BLaER1 (cell line): Measurements from ENCODE around the gene COL17A1.

Experiments used
- H3K27ac ChIP-seq: shearing (Covaris generic); formaldehyde crosslinking; 2 replicates; pipeline ENCODE4 v1.8.1; 2022
- H3K27me3 ChIP-seq: shearing (Covaris generic); formaldehyde crosslinking; 2 replicates; pipeline ENCODE4 v1.8.1; 2022
- H3K36me3 ChIP-seq: shearing (Covaris generic); formaldehyde crosslinking; 2 replicates; pipeline ENCODE4 v1.8.1; 2022
- H3K4me1 ChIP-seq: shearing (Covaris generic); formaldehyde crosslinking; 2 replicates; pipeline ENCODE4 v1.8.1; 2022
- H3K4me2 ChIP-seq: shearing (Covaris generic); formaldehyde crosslinking; 2 replicates; pipeline ENCODE4 v1.8.1; 2022
- H3K4me3 ChIP-seq: shearing (Covaris generic); formaldehyde crosslinking; 2 replicates; pipeline ENCODE4 v1.8.1; 2022
- H3K9ac ChIP-seq: shearing (Covaris generic); formaldehyde crosslinking; 2 replicates; pipeline ENCODE4 v1.8.1; 2022
- H3K9me3 ChIP-seq: shearing (Covaris generic); formaldehyde crosslinking; 2 replicates; pipeline ENCODE4 v1.8.1; 2022
- H4K20me1 ChIP-seq: shearing (Covaris generic); formaldehyde crosslinking; 2 replicates; pipeline ENCODE4 v1.8.1; 2022
- Cebpa-rat ChIP-seq: shearing (Covaris generic); IDR thresholded peaks from 2 replicates; pipeline ENCODE4 v1.8.1; 2022

COL17A1 gene

GRCh38 chr10:104099269-104099668 lies 13.6 kb upstream of the COL17A1 start:
- no peak overlapping the region for H3K4me3 ChIP-seq
- H4K20me1 ChIP-seq, result no peaks in the 10 kb centered on the region
- no peak overlapping the region for H3K4me2 ChIP-seq
- no peaks in the 10 kb centered on the region for H3K36me3 ChIP-seq
- no peak for TF ChIP-seq Cebpa-rat
- H3K9me3 ChIP-seq, result peaks cover 11% of the 10 kb centered on the region
- no peak overlapping the region for H3K27ac ChIP-seq
- H3K9ac ChIP-seq, result no peak overlapping the region
- H3K4me1 ChIP-seq, result no peaks in the 10 kb centered on the region
- H3K27me3 ChIP-seq, result no peaks in the 10 kb centered on the region

GRCh38 chr10:104098358-104098925 lies 12.8 kb upstream of the COL17A1 start:
- no peaks in the 10 kb centered on the region for H3K36me3 ChIP-seq
- no peaks in the 10 kb centered on the region for H3K27me3 ChIP-seq
- H3K4me2 ChIP-seq, result no peak overlapping the region
- H3K27ac ChIP-seq, result no peak overlapping the region
- H4K20me1 ChIP-seq, result no peaks in the 10 kb centered on the region
- no peak overlapping the region for H3K4me3 ChIP-seq
- no peaks in the 10 kb centered on the region for H3K4me1 ChIP-seq
- H3K9me3 ChIP-seq, result peaks cover 11% of the 10 kb centered on the region
- no peak for TF ChIP-seq Cebpa-rat
- no peak overlapping the region for H3K9ac ChIP-seq

GRCh38 chr10:104096692-104097091 lies 11.0 kb upstream of the COL17A1 start:
- no peak overlapping the region for H3K4me3 ChIP-seq
- no peaks in the 10 kb centered on the region for H3K27me3 ChIP-seq
- H3K9ac ChIP-seq, result no peak overlapping the region
- no peaks in the 10 kb centered on the region for H3K36me3 ChIP-seq
- H3K27ac ChIP-seq, result no peak overlapping the region
- H4K20me1 ChIP-seq, result no peaks in the 10 kb centered on the region
- TF ChIP-seq Cebpa-rat, result no peak
- no peaks in the 10 kb centered on the region for H3K4me1 ChIP-seq
- H3K9me3 ChIP-seq, result peaks cover 11% of the 10 kb centered on the region
- no peak overlapping the region for H3K4me2 ChIP-seq

GRCh38 chr10:104092749-104093148 lies 7.1 kb upstream of the COL17A1 start:
- TF ChIP-seq Cebpa-rat, result no peak
- Histone ChIP-seq H3K27me3 (no peaks in the 10 kb centered on the region), H4K20me1 (no peaks in the 10 kb centered on the region)

GRCh38 chr10:104090611-104091010 lies 4.9 kb upstream of the COL17A1 start:
- Histone ChIP-seq H4K20me1 (no peaks in the 10 kb centered on the region), H3K4me1 (no peaks in the 10 kb centered on the region), H3K9ac (no peak overlapping the region), H3K9me3 (no peaks in the 10 kb centered on the region), H3K4me3 (no peak overlapping the region), H3K27ac (no peak overlapping the region), H3K4me2 (no peak overlapping the region), H3K27me3 (no peaks in the 10 kb centered on the region), H3K36me3 (no peaks in the 10 kb centered on the region)
- TF ChIP-seq Cebpa-rat, result no peak

More at GRCh38 chr10:104092749-104093148, 7.1 kb upstream of the COL17A1 start:
- Histone ChIP-seq H3K4me2 (no peak overlapping the region), H3K9ac (no peak overlapping the region), H3K36me3 (no peaks in the 10 kb centered on the region), H3K4me3 (no peak overlapping the region), H3K9me3 (peaks cover 11% of the 10 kb centered on the region), H3K27ac (no peak overlapping the region), H3K4me1 (no peaks in the 10 kb centered on the region)

- no peaks in the 10 kb centered on the region for H3K36me3 ChIP-seq
- H4K20me1 ChIP-seq, result no peaks in the 10 kb centered on the region
- no peaks in the 10 kb centered on the region for H3K9me3 ChIP-seq
- no peak for TF ChIP-seq Cebpa-rat
- no peaks in the 10 kb centered on the region for H3K27me3 ChIP-seq
- no peak overlapping the region for H3K4me2 ChIP-seq
- no peak overlapping the region for H3K27ac ChIP-seq
- no peaks in the 10 kb centered on the region for H3K4me1 ChIP-seq
- no peak overlapping the region for H3K9ac ChIP-seq
- no peak overlapping the region for H3K4me3 ChIP-seq
Measured at GRCh38 chr10:104089621-104090020, 3.9 kb upstream of the COL17A1 start.

GRCh38 chr10:104088239-104088638 lies 2.6 kb upstream of the COL17A1 start:
- Histone ChIP-seq H3K4me3 (no peak overlapping the region), H4K20me1 (no peaks in the 10 kb centered on the region), H3K4me2 (no peak overlapping the region), H3K9me3 (no peaks in the 10 kb centered on the region), H3K4me1 (no peaks in the 10 kb centered on the region), H3K36me3 (no peaks in the 10 kb centered on the region), H3K9ac (no peak overlapping the region), H3K27ac (no peak overlapping the region), H3K27me3 (no peaks in the 10 kb centered on the region)
- TF ChIP-seq Cebpa-rat, result no peak

GRCh38 chr10:104084482-104085142 lies 1.1 kb downstream of the COL17A1 start:
- H3K36me3 ChIP-seq, result no peaks in the 10 kb centered on the region
- no peaks in the 10 kb centered on the region for H3K4me1 ChIP-seq
- no peak for TF ChIP-seq Cebpa-rat
- no peaks in the 10 kb centered on the region for H3K9me3 ChIP-seq
- no peak overlapping the region for H3K4me3 ChIP-seq
- H3K27ac ChIP-seq, result no peak overlapping the region
- no peaks in the 10 kb centered on the region for H3K27me3 ChIP-seq
- H3K9ac ChIP-seq, result no peak overlapping the region
- H3K4me2 ChIP-seq, result no peak overlapping the region
- H4K20me1 ChIP-seq, result no peaks in the 10 kb centered on the region

- Histone ChIP-seq H3K4me1 (no peaks in the 10 kb centered on the region), H4K20me1 (no peaks in the 10 kb centered on the region), H3K36me3 (no peaks in the 10 kb centered on the region), H3K9me3 (no peaks in the 10 kb centered on the region), H3K27me3 (no peaks in the 10 kb centered on the region), H3K9ac (no peak overlapping the region), H3K27ac (no peak overlapping the region), H3K4me2 (no peak overlapping the region), H3K4me3 (no peak overlapping the region)
- TF ChIP-seq Cebpa-rat, result no peak
Measured at GRCh38 chr10:104081998-104082397, 3.7 kb downstream of the COL17A1 start.

GRCh38 chr10:104080762-104081161 lies 4.9 kb downstream of the COL17A1 start:
- Histone ChIP-seq H3K36me3 (no peaks in the 10 kb centered on the region), H3K9me3 (no peaks in the 10 kb centered on the region), H3K9ac (no peak overlapping the region), H4K20me1 (no peaks in the 10 kb centered on the region), H3K27ac (no peak overlapping the region), H3K4me2 (no peak overlapping the region), H3K4me1 (no peaks in the 10 kb centered on the region), H3K27me3 (no peaks in the 10 kb centered on the region), H3K4me3 (no peak overlapping the region)
- TF ChIP-seq Cebpa-rat, result no peak

- no peak for TF ChIP-seq Cebpa-rat
- Histone ChIP-seq H3K27ac (no peak overlapping the region), H3K9ac (no peak overlapping the region), H4K20me1 (no peaks in the 10 kb centered on the region), H3K9me3 (no peaks in the 10 kb centered on the region), H3K36me3 (no peaks in the 10 kb centered on the region), H3K4me1 (no peaks in the 10 kb centered on the region), H3K4me2 (no peak overlapping the region), H3K4me3 (no peak overlapping the region), H3K27me3 (no peaks in the 10 kb centered on the region)
Measured at GRCh38 chr10:104077663-104078151, 8.0 kb downstream of the COL17A1 start.
